H1 (cell line): ENCODE data around the gene MBOAT2. TPM values are rescaled to one million over a fixed set of nuclear protein-coding genes. Genes with fewer than 3 reads are reported as not detected.

Experiments used
- CBX8 ChIP-seq: fragments of 300-800, 300-1000 bp; sonication (generic); IDR thresholded peaks from 2 replicates; pipeline ENCODE4 v1.7.1; 2016; ENCODE audit warnings: low read depth, low read length, borderline replicate concordance
- CREB1 ChIP-seq: IDR thresholded peaks from 2 replicates; pipeline ENCODE4 v1.6.1; 2012; ENCODE audit warnings: inconsistent platforms
- MAFK ChIP-seq: IDR thresholded peaks from 2 replicates; pipeline ENCODE4 v1.6.1; 2012; ENCODE audit warnings: low read depth, mild to moderate bottlenecking, improper control_type of control experiment, low read length
- NANOG ChIP-seq: IDR thresholded peaks from 2 replicates; pipeline ENCODE4 v1.6.1; 2011; ENCODE audit warnings: low read length, low read depth, mild to moderate bottlenecking, inconsistent platforms; ENCODE audit not compliant: insufficient read depth, poor library complexity, severe bottlenecking
- PHF8 ChIP-seq: fragments of 200-600 bp; sonication (generic); conservative IDR thresholded peaks from 2 replicates; pipeline ENCODE4 v1.7.1; 2012; ENCODE audit warnings: low read depth, mild to moderate bottlenecking, inconsistent platforms, low read length, moderate library complexity
- POLR2A ChIP-seq, 2 experiments: IDR thresholded peaks; 1 replicate in 1 of 2; 2 replicates in 1 of 2; pipeline ENCODE4 v1.6.1; 2011; ENCODE audit warnings: low read depth in 2 of 2, low read length in 2 of 2, mild to moderate bottlenecking in 2 of 2; ENCODE audit errors: control extremely low read depth in 1 of 2
- RBBP5 ChIP-seq: IDR thresholded peaks from 2 replicates; pipeline ENCODE4 v1.7.1; 2012; ENCODE audit warnings: low read depth, mild to moderate bottlenecking, inconsistent platforms, low read length, moderate library complexity, borderline replicate concordance
- SIN3A ChIP-seq, 2 experiments: IDR thresholded peaks in 1 of 2; conservative IDR thresholded peaks in 1 of 2; 2 replicates each; pipeline ENCODE4 v1.6.1; 2011 to 2012; ENCODE audit warnings: low read length in 2 of 2, improper control_type of control experiment in 1 of 2, low read depth in 1 of 2, mild to moderate bottlenecking in 1 of 2
- SRF ChIP-seq: IDR thresholded peaks from 2 replicates; pipeline ENCODE4 v1.6.1; 2011; ENCODE audit warnings: mild to moderate bottlenecking, low read depth, low read length, moderate library complexity
- ZNF274 ChIP-seq: IDR thresholded peaks from 2 replicates; pipeline ENCODE4 v1.7.0; 2012; ENCODE audit warnings: low read length, borderline replicate concordance; ENCODE audit errors: extremely low read depth
- polyA plus RNA-seq, 7 experiments: library from polyadenylated mRNA; depleted of rRNA in 3 of 7; stranded (reverse) in 5 of 7; unstranded in 2 of 7; fragments of >200 nt in 5 of 7; fragments of 200-250 nt in 2 of 7; gene quantifications; 1 replicate in 5 of 7; 2 replicates in 1 of 7; 4 replicates in 1 of 7; pipeline versions ENCODE4 v1.2.1 to v1.2.3, GENCODE V29; 2011 to 2013; ENCODE audit warnings: missing spikeins in 2 of 7, mixed read lengths in 2 of 7
- total RNA-seq: library from RNA; stranded (reverse); fragmentation: NEBNext Ultra II Directional; extraction: Animal tissue kit (Norgen Biotek cat#: 25700); gene quantifications from 2 replicates; pipeline ENCODE4 v1.2.1, GENCODE V29; 2021

The MBOAT2 gene
- total and polyA plus RNA-seq, 2 of the 8 experiments (the other 6 are each of a cell fraction or from before 2014, with no cell fraction given): 11.2 to 23.4 TPM

- TF ChIP-seq PHF8 (no peak), POLR2A (IDR thresholded peaks at IDR 0.05; ENCODE audit: control extremely low read depth in 1 of 2, low read depth in 2 of 2, low read length in 2 of 2) (no peak), RBBP5 (no peak), SIN3A (conservative IDR thresholded peaks at IDR 0.05 in 1 of 2, IDR thresholded peaks at IDR 0.05 in 1 of 2; ENCODE audit: low read depth in 1 of 2, low read length in 2 of 2) (no peak), CBX8 (no peak), CREB1 (no peak), MAFK (no peak), NANOG (no peak), ZNF274 (no peak), SRF (no peak)
Observed at GRCh38 chr2:9027884-9028283, 24.4 kb upstream of the MBOAT2 start (continued).
